HFFc6 (cell line): ENCODE results near the gene STX1A. TPM values are rescaled to one million over a fixed set of nuclear protein-coding genes. Genes with fewer than 3 reads are reported as not detected.

Experiments
- DNase-seq: peaks from one replicate; pipeline ENCODE4 v3.0.0-alpha.2; 2018
- H3K27ac Mint-ChIP-seq: 2 replicates; pipeline ENCODE4 v1.8.0; 2020; ENCODE audit warnings: mild to moderate bottlenecking, mixed read lengths
- H3K27me3 Mint-ChIP-seq: 2 replicates; pipeline ENCODE4 v1.8.0; 2021; ENCODE audit warnings: mild to moderate bottlenecking, moderate library complexity, mixed read lengths; ENCODE audit not compliant: insufficient read depth
- H3K36me3 Mint-ChIP-seq: 2 replicates; pipeline ENCODE4 v1.8.0; 2021; ENCODE audit warnings: low read depth, mixed read lengths
- H3K4me1 Mint-ChIP-seq: 2 replicates; pipeline ENCODE4 v1.8.0; 2020; ENCODE audit warnings: low read depth, mixed read lengths
- H3K4me3 Mint-ChIP-seq: 2 replicates; pipeline ENCODE4 v1.8.0; 2020; ENCODE audit warnings: mild to moderate bottlenecking, moderate library complexity, mixed read lengths
- H3K9me3 Mint-ChIP-seq: 2 replicates; pipeline ENCODE4 v1.8.0; 2020; ENCODE audit warnings: mild to moderate bottlenecking, mixed read lengths
- CTCF ChIP-seq: fragments of 200-600 bp; sonication (generic); IDR thresholded peaks from 2 replicates; pipeline ENCODE4 v1.5.0; 2021; ENCODE audit warnings: antibody characterized with exemption, mild to moderate bottlenecking
- total RNA-seq, 6 experiments: library from RNA; stranded (reverse); fragmentation: NEBNext Ultra II Directional; extraction: Animal tissue kit (Norgen Biotek cat#: 25700); gene quantifications; 2 replicates in 1 of 6; 3 replicates in 5 of 6; pipeline ENCODE4 v1.2.3, GENCODE V29; 2021

Gene STX1A
- total RNA-seq, 6 experiments from 2014 or later, result 9.6 to 14.7 (median 12.2) TPM

DNA sequence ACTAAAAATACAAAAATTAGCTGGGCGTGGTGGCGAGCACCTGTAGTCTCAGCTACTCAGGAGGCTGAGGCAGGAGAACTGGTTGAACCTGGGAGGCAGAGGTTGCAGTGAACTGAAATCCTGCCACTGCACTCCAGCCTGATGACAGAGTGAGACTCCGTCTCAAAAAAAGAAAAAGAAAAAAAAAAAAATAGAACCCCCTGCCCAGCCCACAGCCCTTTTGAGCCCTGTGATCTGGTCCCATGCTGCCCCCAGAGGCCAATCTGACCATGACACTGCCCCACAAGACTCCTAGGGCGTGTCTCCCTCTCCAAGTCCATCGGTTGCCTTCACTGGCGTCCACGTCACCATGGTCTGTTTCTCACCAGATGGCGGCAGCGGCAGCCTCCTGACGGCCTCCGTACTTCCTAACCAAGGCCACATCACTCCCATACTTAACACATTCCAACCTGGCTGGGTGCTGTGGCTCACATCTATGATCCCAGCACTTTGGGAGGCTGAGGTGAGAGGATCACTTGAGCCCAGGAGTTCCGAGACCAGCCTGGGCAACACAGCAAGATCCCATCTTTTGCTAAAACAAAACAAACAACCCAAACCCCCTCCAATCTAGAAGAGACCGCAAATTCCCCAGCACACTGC, 18.0 kb downstream of the STX1A start:
- no peaks in the 10 kb centered on the region for H3K9me3 Mint-ChIP-seq
- peaks cover 3% of the 10 kb centered on the region for H3K27me3 Mint-ChIP-seq
- peaks cover 21% of the 10 kb centered on the region for H3K36me3 Mint-ChIP-seq
- peaks cover 15% of the 10 kb centered on the region for H3K4me1 Mint-ChIP-seq
- H3K4me3 Mint-ChIP-seq, result no peak overlapping the region
- TF ChIP-seq CTCF, result peak; percentile 80
- H3K27ac Mint-ChIP-seq, result peak overlapping the region; percentile 31; the same call in 1 of the 2 replicates
- DNase-seq, result peak; percentile 12

GRCh38 chr7:73700581-73701134, 18.8 kb downstream of the STX1A start:
- peaks cover 2% of the 10 kb centered on the region for H3K27me3 Mint-ChIP-seq
- no peaks in the 10 kb centered on the region for H3K9me3 Mint-ChIP-seq
- peaks cover 7% of the 10 kb centered on the region; the same call in 1 of the 2 replicates for H3K4me1 Mint-ChIP-seq
- H3K4me3 Mint-ChIP-seq, result no peak overlapping the region
- DNase-seq, result no peak
- H3K27ac Mint-ChIP-seq, result no peak overlapping the region
- TF ChIP-seq CTCF, result no peak
- H3K36me3 Mint-ChIP-seq, result peaks cover 21% of the 10 kb centered on the region

- no peak for DNase-seq
- peaks cover 2% of the 10 kb centered on the region for H3K27me3 Mint-ChIP-seq
- no peaks in the 10 kb centered on the region for H3K9me3 Mint-ChIP-seq
- peaks cover under 1% of the 10 kb centered on the region; the same call in 1 of the 2 replicates for H3K4me1 Mint-ChIP-seq
- TF ChIP-seq CTCF, result no peak
- H3K4me3 Mint-ChIP-seq, result no peak overlapping the region
- H3K27ac Mint-ChIP-seq, result no peak overlapping the region
- H3K36me3 Mint-ChIP-seq, result peaks cover 21% of the 10 kb centered on the region
Measured at GRCh38 chr7:73700069-73700423, 19.4 kb downstream of the STX1A start.

DNA sequence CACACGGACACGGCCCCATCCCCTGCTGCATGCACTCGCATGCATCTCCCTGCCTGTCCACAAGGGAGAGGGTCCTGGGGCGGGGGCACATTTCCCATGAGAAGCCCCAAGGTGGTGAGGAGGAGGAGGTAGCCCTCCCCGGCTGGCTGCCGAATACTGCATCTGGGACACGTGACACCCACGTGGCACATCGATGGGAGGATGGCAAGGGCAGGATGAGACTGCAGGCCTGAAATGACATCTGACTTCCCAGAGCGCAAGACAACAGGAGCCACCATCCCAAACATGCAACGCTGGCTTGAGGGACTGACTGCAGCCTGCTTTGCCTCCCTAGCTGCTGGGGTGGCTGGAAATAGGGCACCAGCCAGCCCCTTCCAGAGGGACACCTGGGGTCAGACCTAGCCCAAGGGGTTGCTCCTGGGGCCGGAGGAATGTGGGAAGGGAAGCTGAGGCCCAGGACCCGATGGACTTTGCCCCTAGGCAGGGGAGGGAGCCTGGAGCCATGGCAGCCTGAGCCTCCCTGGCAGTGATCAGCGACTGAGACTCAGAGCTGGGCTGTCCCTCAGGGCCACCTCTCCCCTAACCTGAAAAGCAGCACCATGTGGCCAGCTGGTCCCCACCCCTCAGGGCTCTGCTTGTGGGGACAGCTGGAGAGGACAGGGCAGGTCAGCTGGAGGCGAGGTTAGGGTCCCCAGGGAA, 19.9 kb downstream of the STX1A start:
- Mint-ChIP-seq H3K9me3 (no peaks in the 10 kb centered on the region), H3K27ac (no peak overlapping the region), H3K36me3 (peaks cover 23% of the 10 kb centered on the region), H3K27me3 (peaks cover 2% of the 10 kb centered on the region), H3K4me1 (no peaks in the 10 kb centered on the region), H3K4me3 (no peak overlapping the region)
- no peak for DNase-seq
- peak; percentile 19 for TF ChIP-seq CTCF

GRCh38 chr7:73698410-73698809, 21.1 kb downstream of the STX1A start:
- peaks cover 2% of the 10 kb centered on the region for H3K27me3 Mint-ChIP-seq
- H3K4me3 Mint-ChIP-seq, result no peak overlapping the region
- peaks cover 27% of the 10 kb centered on the region for H3K36me3 Mint-ChIP-seq
- H3K9me3 Mint-ChIP-seq, result no peaks in the 10 kb centered on the region
- TF ChIP-seq CTCF, result no peak
- H3K27ac Mint-ChIP-seq, result peak overlapping the region; percentile 27
- no peak for DNase-seq
- H3K4me1 Mint-ChIP-seq, result no peaks in the 10 kb centered on the region
